ENCODE data around the gene IPO5. TPM values are rescaled to one million over a fixed set of nuclear protein-coding genes. Genes with fewer than 3 reads are reported as not detected.

IPO5 gene
- polyA plus RNA-seq, 1 of the 3 experiments (the other 2 are of a cell fraction), result 77.1 TPM

DNA sequence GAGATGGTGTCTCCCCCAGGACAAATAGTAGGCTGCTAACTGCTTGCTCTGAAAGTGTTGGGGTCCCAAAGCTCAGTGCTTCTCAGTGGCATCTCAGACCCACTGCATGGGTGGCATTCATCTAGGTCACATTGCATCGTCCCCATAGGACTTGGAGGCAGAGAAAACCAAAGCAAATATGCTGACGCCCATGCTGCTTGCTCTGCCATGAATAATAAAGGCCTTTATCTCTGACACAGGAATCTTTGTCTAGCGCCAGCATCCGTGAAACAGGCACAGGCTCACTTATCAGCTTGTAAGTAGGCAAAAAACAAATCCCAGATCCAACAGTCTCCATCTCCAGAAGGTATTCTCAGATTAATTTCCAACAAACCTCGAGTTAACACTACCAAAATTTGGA is 18.9 kb upstream of the IPO5 start:
- peaks cover 0 to 2% of the 10 kb centered on the region in 2 experiments; a peak in 1 of 4 replicates for H3K4me1 ChIP-seq (ENCODE audit: control insufficient read depth in 1 of 2, insufficient read depth in 2 of 2, low read depth in 1 of 2, low read length in 1 of 2)
- H3K36me3 ChIP-seq (replicated peaks in 1 of 2; ENCODE audit: control insufficient read depth in 1 of 2, insufficient read depth in 2 of 2, low read length in 1 of 2), result no peaks in the 10 kb centered on the region
- H3K9me2 ChIP-seq, result no peaks in the 10 kb centered on the region
- no peak overlapping the region for H3K27ac ChIP-seq (ENCODE audit: low read depth in 2 of 2, low read length in 1 of 2)
- DNase-seq, result no peak
- POLR2A ChIA-PET, result no interaction called here
- no peak overlapping the region for H3K9ac ChIP-seq
- H3K79me2 ChIP-seq (ENCODE audit: insufficient read depth), result no peaks in the 10 kb centered on the region
- no peak overlapping the region for H2AFZ ChIP-seq (ENCODE audit: low read depth)
- no peaks in the 10 kb centered on the region for H3F3A ChIP-seq (replicated peaks; ENCODE audit: insufficient read depth)
- WGBS (ENCODE audit: low lambda C conversion rate), result 43% methylated on average over 5 of the region's 5 CpGs
- CTCF ChIA-PET, result no interaction called here
- TF ChIP-seq MEF2A (IDR thresholded peaks at IDR 0.05; ENCODE audit: borderline replicate concordance, low read depth) (no peak), CHD2 (IDR thresholded peaks at IDR 0.05; ENCODE audit: low read length, partially characterized antibody) (no peak)
- TF ChIP-seq, protein P1, sequence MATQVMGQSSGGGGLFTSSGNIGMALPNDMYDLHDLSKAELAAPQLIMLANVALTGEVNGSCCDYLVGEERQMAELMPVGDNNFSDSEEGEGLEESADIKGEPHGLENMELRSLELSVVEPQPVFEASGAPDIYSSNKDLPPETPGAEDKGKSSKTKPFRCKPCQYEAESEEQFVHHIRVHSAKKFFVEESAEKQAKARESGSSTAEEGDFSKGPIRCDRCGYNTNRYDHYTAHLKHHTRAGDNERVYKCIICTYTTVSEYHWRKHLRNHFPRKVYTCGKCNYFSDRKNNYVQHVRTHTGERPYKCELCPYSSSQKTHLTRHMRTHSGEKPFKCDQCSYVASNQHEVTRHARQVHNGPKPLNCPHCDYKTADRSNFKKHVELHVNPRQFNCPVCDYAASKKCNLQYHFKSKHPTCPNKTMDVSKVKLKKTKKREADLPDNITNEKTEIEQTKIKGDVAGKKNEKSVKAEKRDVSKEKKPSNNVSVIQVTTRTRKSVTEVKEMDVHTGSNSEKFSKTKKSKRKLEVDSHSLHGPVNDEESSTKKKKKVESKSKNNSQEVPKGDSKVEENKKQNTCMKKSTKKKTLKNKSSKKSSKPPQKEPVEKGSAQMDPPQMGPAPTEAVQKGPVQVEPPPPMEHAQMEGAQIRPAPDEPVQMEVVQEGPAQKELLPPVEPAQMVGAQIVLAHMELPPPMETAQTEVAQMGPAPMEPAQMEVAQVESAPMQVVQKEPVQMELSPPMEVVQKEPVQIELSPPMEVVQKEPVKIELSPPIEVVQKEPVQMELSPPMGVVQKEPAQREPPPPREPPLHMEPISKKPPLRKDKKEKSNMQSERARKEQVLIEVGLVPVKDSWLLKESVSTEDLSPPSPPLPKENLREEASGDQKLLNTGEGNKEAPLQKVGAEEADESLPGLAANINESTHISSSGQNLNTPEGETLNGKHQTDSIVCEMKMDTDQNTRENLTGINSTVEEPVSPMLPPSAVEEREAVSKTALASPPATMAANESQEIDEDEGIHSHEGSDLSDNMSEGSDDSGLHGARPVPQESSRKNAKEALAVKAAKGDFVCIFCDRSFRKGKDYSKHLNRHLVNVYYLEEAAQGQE (IDR thresholded peaks at IDR 0.05; ENCODE audit: low read depth, low read length), result no peak
- no peaks in the 10 kb centered on the region for H3K27me3 ChIP-seq (ENCODE audit: insufficient read depth)
- H4K20me1 ChIP-seq (ENCODE audit: insufficient read depth), result no peaks in the 10 kb centered on the region
- H3K4me3 ChIP-seq (ENCODE audit: low read depth in 2 of 2, low read length in 1 of 2), result no peak overlapping the region
- no peak overlapping the region for H3K4me2 ChIP-seq
- no peaks in the 10 kb centered on the region for H3K9me3 ChIP-seq

DNA sequence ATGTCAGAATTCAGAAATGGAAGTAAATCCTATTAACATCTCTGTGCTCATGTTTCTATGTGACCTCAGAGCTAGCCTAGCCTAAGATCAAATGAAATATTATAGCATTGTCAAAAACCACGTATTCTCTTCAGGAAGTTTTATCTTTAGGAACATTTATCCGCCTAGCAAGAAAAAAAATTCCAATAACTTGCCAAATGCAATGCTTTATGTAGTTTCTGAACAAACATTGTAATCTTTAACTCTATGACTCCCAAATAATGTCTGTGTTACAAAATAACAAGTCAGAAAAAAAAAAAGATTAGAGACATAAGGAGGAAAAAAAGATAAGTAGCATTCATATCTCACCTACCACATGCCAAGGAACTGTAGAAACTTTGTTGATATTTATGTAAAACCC is 18.4 kb upstream of the IPO5 start:
- Histone ChIP-seq H3K27me3 (ENCODE audit: insufficient read depth) (no peaks in the 10 kb centered on the region), H3F3A (replicated peaks; ENCODE audit: insufficient read depth) (no peaks in the 10 kb centered on the region), H3K9me3 (no peaks in the 10 kb centered on the region), H3K4me3 (ENCODE audit: low read depth in 2 of 2, low read length in 1 of 2) (no peak overlapping the region), H3K9ac (no peak overlapping the region), H4K20me1 (ENCODE audit: insufficient read depth) (no peaks in the 10 kb centered on the region), H2AFZ (ENCODE audit: low read depth) (no peak overlapping the region), H3K36me3 (replicated peaks in 1 of 2; ENCODE audit: control insufficient read depth in 1 of 2, insufficient read depth in 2 of 2, low read length in 1 of 2) (no peaks in the 10 kb centered on the region), H3K27ac (ENCODE audit: low read depth in 2 of 2, low read length in 1 of 2) (no peak overlapping the region), H3K9me2 (no peaks in the 10 kb centered on the region), H3K4me2 (no peak overlapping the region), H3K79me2 (ENCODE audit: insufficient read depth) (no peaks in the 10 kb centered on the region), H3K4me1 (ENCODE audit: control insufficient read depth in 1 of 2, insufficient read depth in 2 of 2, low read depth in 1 of 2, low read length in 1 of 2) (peaks cover 0 to 2% of the 10 kb centered on the region in 2 experiments; a peak in 1 of 4 replicates)
- no peak for DNase-seq
- ChIA-PET POLR2A (no interaction called here), CTCF (no interaction called here)
- no peak for TF ChIP-seq FOXJ3 (CRISPR knock-in tag; IDR thresholded peaks at IDR 0.05)
- TF ChIP-seq RXRA (IDR thresholded peaks at IDR 0.05; ENCODE audit: borderline replicate concordance, low read depth), result no peak
- TF ChIP-seq POLR2AphosphoS5 (IDR thresholded peaks at IDR 0.05; ENCODE audit: low read depth, low read length), result no peak
- TF ChIP-seq FOXM1 (IDR thresholded peaks at IDR 0.05; ENCODE audit: low read depth), result no peak
- no peak for TF ChIP-seq NRF1 (IDR thresholded peaks at IDR 0.05; ENCODE audit: low read depth, low read length)
- no peak for TF ChIP-seq TAF1 (IDR thresholded peaks at IDR 0.05; ENCODE audit: borderline replicate concordance, low read depth, low read length)
- TF ChIP-seq, protein P2, sequence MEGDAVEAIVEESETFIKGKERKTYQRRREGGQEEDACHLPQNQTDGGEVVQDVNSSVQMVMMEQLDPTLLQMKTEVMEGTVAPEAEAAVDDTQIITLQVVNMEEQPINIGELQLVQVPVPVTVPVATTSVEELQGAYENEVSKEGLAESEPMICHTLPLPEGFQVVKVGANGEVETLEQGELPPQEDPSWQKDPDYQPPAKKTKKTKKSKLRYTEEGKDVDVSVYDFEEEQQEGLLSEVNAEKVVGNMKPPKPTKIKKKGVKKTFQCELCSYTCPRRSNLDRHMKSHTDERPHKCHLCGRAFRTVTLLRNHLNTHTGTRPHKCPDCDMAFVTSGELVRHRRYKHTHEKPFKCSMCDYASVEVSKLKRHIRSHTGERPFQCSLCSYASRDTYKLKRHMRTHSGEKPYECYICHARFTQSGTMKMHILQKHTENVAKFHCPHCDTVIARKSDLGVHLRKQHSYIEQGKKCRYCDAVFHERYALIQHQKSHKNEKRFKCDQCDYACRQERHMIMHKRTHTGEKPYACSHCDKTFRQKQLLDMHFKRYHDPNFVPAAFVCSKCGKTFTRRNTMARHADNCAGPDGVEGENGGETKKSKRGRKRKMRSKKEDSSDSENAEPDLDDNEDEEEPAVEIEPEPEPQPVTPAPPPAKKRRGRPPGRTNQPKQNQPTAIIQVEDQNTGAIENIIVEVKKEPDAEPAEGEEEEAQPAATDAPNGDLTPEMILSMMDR (IDR thresholded peaks at IDR 0.05), result no peak
- no peak for TF ChIP-seq CHD2 (IDR thresholded peaks at IDR 0.05; ENCODE audit: low read length, partially characterized antibody)
- TF ChIP-seq, protein P3, sequence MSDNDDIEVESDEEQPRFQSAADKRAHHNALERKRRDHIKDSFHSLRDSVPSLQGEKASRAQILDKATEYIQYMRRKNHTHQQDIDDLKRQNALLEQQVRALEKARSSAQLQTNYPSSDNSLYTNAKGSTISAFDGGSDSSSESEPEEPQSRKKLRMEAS (IDR thresholded peaks at IDR 0.05; ENCODE audit: low read depth), result no peak
- no peak for TF ChIP-seq ELF1 (IDR thresholded peaks at IDR 0.05)
- 84% methylated on average over 2 of the region's 2 CpGs for WGBS (ENCODE audit: low lambda C conversion rate)

Data from SK-N-SH (cell line).